ENCODE measurements around the gene U2AF2.
"Not testable (repeated sequence)": the region's sequence is repeated elsewhere in the genome, so short reads cannot be mapped to it uniquely, and the experiment has no call there.

Gene U2AF2

DNA sequence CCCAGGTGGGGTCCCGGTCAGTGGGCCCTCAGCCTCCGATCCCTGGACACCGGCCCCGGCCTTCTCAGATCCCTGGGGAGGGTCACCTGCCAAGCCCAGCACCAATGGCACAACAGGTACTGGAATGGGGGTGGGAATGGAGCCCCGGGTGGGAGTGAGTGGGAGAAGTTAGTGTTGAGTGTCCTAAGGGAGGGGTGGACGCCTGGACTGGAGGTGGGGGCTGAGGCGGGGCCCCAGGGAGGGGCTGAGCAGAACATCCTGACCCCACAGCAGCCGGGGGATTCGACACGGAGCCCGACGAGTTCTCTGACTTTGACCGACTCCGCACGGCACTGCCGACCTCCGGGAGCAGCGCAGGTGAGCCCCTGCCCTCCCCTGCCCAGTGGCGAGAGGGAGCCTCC, 37.8 kb downstream of the U2AF2 start:
- no peak for DNase-seq

DNA sequence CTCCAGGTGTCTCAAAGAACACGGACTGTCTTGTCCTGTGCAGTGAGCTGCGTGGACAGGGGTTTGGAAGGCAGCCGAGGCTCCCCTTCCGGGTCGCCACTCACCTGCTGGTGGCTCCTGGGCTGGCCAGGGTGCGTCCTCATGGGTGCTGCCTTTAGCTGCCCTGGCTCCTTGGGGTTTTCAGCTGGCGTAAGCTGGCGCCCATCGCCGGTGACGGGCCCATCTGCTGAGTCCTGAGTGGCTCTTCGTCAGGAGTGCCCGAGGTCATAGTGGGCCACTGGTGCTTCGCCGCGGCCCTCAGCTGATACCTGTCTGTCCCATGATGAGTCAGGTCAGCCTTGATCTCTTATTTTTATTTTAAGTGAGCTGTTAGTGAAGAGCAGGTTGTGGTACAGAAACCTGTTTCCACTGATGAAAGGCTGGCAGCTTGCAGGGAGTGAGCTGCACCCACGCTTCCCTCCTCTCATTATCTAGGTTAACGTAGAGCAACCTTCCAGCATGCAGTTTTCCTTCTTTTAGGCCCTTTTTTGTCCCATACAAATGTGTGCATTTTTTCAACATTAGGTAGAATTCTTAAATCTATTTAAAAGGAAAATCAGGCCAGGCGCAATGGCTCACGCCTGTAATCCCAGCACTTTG, 38.6 kb downstream of the U2AF2 start:
- no peak for DNase-seq

DNA sequence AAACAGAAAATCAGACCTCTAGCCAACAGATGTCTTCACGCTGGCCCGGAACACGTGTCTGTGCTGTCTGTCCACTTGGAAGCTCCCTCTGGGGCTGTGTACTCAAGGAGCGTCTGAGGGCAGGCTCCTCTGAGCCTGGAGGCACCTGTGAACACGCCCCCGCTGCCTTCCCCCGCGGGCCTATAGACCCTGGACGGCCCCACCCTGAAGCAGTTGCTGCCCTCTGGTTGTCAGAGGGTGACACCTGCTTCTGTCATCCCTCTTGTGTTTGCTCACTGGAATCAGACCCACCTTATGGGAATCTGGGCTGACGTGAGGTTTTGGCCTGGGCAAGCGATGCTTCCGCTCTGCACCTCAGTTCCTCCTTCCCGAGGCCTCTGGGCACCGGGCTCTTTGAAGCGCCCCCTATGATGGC, 39.4 kb downstream of the U2AF2 start:
- DNase-seq = no peak

DNA sequence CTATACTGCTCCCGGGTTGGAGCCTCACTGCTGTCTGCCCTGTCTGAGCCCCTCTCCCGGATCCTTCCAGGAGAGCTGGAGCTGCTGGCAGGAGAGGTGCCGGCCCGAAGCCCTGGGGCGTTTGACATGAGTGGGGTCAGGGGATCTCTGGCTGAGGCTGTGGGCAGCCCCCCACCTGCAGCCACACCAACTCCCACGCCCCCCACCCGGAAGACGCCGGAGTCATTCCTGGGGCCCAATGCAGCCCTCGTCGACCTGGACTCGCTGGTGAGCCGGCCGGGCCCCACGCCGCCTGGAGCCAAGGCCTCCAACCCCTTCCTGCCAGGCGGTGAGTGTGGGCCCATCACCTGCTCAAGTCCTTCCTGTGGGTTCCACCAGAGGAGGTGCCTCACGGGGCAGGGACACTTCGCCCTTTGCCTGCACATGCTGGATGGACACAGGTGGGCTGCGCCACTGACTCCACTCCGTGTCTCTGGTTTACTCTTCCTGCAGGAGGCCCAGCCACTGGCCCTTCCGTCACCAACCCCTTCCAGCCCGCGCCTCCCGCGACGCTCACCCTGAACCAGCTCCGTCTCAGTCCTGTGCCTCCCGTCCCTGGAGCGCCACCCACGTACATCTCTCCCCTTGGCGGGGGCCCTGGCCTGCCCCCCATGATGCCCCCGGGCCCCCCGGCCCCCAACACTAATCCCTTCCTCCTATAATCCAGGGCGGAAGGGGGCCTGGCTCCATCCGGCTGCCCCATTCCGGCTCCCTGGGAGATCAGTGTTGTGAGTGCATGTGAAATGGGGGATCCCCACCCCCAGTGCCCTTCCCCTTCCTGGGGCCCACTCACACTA, 40.0 kb downstream of the U2AF2 start:
- no peak for DNase-seq

DNA sequence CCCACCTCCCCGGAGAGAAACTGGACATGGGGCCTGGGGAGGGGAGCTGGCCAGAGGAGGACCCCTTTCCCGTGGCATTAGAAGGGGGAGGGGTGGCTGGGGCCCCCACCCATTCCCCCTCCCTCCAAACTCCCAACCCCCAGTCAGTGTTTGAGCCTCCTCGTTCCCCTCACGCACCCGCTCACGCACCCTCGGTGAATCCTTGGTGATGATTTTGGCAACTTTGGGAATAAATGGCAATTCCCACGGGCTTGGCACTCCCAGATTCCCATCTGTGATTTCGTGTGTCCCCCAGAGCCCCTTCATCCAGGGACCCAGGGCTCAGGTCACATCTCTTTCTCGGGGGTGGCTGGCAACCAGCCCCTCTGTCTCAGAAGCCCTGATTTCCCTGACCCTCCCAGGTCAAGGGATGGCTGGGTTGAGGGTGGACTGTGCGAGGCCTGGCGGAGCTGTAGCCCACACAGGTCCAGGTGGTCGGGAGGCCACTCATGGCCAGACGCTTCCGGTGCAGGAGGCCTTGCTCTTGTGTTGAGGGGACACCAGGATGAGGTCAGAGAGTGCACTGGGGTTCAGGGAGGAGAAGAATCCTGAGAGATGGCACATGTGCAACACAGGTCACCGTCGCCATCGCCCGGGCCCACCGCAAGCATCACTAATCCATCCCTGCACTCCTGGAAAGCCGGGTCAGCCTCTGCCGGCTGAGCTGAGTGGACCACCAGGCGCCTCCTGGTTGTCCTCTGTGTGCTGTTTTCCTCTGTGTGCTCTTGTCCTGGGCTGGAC, 40.9 kb downstream of the U2AF2 start:
- no peak for DNase-seq

DNA sequence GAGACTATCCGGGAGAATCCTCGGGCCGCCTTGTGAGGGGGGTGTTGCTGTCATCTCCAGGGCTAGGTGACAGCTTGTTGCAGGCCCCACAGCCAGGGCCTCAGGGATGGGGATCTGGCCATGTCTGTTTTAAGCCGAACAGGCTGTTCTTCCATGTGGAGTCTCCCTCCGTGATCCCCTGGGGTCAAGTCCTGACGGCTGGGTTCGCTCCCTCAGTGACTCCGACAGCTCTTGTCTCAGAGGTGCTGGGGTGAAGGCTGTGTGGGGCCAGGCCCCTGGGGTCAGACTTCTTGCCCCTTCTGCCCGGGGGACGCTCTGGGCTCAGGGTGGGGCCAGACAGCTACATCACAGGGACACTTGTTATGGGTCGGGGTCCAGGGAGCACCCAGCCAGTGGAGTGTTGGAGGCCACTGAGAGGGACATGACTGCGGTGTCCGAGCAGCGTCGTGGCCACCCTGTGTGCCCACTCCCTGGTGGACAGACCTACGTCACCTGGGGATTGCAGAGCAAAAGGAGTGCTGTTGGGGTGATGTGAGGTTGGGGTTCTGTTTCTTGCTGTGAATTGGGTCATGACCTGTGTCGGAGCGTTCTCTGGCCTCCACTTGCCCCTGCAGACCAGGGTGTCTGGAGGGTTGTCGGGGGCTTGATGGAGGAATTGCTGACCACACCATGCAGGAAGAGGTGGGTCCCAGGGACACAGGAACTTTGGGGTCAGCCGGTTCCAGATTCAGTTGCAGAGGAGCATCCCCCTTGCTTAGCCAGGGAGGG, 41.6 kb downstream of the U2AF2 start:
- DNase-seq = no peak

DNA sequence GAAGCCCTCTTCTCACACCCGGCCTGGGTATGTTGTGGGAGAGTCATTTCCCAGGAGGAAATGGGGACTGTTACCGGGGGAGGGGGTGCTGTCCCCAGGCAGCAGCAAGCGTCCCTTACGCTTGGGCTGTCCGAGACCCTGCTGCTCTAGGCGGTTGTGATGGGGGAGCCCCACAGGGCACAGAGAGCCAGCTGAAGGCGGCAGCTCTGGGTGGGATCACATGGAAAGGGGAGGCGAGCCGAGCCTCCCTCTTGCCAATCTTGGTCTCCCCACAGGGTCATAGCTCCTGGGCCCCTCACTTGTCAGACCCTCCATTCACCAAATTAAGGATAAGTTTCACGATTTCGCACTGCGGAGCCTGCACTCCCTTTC, 42.2 kb downstream of the U2AF2 start:
- DNase-seq = no peak

DNA sequence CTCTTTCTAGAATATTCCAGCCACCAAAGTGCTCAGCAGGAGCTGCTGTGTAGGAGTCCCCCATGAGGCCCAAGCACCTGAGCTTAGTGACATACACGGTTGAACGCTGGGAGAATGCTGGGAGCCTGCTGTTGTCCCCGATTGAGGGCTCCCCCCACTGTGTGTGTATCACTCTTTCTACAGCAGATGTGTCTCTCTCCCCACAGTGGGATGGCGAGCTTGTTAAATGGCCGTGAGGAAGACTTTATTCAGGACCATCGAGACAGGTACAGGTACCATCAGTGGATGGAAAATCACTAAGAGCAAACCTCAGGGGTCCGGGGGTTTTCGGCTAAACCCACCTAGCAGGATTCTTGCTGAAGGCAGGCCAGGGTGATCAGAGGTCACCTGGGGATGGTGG, 42.9 kb downstream of the U2AF2 start:
- DNase-seq = no peak

DNA sequence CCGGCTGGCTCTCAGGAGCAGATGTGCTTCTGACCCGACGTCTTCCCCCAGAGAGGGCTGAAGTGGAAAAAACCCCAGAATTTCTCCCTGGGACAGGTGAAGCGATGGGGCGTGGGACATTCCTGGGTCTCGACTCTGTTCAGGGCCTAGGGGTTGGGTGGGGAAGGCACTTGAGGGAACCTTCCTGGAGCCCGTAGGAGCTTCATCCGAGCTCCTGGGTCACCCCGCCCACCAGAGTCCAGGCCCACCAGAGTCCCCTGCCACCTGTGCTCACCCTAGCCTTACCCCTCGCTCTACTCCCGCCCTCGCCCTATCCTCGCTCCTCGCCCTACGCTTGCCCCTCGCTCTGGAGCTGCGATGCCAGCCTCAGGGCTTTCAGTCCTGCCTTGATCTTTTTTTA, 43.4 kb downstream of the U2AF2 start:
- DNase-seq = no peak

DNA sequence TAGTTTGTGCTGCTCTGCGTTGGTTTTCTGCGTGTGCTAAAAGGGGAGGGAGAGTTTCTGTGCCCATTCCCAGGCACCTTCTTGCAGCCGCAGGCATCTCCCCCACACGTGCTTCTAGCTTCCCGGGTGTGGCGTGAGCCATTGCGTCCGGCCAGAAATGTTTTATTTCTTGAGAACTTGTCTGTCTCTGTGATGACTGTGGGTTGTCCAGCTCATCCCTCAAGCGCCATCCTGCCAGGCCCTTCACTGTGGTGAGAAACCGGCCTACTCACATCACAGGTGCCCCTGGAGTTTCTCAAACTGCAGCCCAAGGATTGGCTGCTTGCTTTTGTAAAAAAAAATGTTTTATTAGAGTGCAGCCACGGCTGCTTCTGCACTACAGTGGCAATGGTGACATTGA, 44.4 kb downstream of the U2AF2 start:
- no peak for DNase-seq

DNA sequence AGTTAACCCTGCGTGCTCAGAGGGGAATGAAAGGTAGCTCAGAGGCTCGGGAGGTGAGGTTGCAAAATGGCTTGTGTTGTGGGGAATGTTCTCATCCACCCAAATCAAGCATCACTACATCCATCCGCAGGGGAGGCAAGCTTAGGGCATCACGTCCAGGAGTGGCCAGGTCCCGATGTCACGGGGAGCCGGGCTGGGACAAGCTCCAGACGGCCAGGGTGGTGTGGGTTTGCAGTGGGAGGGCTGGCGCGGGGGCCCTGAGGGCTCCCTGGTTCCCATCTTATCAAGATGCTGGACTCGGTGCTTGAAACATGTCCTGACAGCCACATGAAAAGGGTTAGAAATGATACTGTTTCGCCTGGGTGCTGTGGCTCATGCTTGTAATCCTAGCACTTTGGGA, 46.0 kb downstream of the U2AF2 start:
- no peak for DNase-seq

DNA sequence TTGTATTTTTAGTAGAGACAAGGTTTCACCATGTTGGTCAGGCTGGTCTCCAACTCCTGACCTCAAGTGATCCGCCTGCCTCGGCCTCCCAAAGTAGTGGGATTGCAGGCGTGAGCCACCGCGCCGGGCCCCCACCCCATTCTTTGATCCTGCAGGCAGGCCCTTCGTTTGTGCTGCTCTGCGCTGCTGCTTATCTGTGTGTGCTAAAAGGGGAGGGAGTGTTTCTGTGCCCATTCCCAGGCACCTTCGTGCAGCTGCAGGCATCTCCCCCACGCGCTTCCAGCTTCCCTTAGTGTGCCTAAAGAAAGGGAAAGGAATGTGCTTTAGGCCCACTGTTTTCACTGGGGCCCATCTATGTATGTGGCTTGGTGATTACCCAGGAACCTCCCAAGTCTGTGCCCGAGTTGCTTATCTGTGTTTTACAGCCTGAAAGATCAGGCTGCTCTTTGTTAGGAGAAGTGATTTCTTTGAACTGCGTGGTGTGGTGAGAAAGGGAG, 47.3 kb downstream of the U2AF2 start:
- no peak for DNase-seq

DNA sequence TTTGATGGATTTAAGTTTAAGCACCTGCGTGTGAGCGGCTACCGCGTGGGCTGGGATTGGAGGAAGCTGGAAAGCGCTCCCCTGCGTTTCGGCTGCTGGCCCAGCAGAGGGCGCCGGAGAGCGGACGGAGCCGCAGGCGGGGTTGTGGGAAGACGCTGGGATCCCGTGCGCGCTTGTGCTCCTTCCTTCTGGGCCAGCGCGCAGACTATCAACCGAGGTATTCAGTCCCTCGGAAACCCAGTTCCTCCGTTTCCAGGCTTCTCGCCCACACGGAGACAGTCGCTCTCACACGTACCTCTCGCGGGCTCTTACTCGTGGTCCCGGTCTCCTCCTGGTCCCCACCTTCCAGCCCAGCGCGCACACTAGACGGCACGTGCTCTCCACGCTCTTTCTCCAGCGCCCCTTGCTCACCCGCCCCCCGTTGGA, 49.0 kb downstream of the U2AF2 start:
- DNase-seq = no peak

DNA sequence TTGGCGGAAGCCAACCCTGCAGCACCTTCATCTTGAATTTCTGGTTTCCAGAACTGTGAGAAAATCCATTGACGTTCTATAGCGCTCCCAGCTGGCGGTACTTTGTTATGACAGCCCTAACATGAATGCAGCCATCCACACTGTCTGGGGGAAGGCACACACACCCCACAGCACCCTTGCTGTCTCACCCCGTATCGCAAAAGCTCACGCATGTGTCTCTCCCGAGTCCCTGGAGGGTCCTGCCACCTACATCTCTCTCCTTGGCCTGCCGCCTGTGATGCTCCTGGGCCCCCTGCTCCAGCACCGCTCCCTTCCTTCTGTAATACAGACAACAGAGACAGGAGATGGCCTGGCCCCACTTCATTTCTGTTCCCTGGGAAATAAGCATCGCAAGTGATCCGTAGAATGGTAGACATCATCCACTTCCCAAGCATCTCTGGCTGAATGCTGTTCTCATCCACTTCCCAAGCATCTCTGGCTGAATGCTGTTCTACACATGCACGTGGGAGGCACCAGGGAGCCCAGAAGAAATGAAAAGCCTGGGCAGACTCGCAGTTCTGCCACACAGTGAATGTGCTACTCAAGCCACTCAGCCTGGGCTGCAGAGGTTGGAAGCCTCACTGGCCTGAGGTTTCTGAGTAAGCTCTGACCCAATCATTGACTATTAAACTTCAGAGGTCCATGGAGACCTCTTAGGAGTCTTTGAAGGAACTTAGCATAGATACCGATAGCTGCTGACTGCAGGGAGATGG, 49.8 kb downstream of the U2AF2 start:
- DNase-seq = no peak

DNA sequence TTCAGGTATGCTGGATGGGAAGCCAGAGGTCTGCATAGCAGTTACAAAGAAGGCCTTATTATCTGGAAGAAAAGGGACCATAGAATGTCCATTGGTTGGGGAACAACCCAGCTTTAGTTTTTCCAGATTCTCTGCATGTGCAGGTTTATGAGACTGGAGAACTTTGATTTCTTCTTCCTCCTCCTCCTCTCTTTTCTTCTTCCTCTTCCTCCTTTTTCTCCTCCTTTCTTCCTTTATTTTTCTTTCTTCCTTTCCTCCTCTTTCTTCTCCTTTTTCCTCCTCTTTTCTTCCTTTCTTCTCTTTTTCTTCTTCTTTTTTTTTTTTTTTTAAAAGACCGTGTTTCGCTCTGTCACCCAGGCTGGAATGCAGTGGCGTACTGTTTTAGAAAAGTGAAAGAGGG, 51.1 kb downstream of the U2AF2 start:
- no peak for DNase-seq

DNA sequence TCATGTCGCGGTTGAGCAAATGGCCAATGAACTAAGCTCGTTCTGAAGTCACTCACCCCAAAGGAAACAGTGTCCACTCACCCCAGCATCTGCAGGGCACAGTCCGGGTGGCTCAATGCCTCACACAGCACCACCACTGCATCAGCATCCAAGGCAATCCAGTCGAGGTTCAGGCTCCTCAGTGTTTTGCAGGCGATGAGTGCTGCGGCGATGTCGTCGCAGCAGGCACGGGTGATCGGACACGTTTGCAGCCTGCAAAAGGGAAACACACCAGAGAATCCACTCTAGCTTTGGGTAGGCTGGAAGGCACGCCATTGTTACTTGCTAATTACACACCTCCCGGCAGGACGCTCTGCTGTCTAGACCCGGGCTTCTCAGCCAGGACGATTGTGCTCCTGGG, 56.9 kb downstream of the U2AF2 start:
- DNase-seq = no peak

DNA sequence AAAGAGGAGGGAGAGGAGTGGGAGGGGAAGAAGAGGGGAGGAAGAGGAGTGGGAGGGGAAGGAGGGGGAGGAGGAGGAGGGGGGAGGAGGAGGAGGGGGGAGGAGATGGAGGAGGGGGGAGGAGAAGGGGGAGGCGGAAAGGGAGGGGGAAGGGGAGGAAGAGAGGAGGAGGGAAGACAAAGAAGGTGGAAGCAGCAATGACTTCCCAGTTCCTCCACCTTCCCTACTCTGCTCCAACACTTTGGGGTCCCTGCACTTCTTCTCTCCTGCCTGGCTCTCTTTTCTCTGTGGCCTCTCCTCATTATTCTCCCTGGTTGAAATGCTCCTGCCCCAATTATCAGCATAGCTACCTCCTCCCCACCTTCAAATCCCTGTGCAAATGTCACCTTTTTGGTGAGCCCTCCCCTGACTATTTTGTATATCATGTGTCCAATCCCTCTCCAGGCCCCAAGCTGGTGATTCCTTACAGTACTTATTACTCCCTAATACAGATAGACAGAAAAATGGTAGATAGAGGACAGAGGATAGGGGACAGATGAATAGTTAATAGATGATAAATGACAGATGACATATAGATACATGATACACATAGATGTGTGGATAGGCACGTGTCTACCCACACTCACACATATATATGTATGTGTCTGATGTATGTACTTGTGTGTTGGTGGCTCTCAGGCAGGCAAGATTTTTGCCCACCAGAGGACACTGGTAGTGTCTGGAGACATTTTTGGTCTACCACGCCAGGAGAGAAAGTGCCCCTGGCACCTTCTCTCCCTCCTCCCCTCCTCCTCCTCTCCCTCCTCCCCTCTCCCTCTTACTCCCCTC, 58.2 kb downstream of the U2AF2 start:
- DNase-seq = no peak

DNA sequence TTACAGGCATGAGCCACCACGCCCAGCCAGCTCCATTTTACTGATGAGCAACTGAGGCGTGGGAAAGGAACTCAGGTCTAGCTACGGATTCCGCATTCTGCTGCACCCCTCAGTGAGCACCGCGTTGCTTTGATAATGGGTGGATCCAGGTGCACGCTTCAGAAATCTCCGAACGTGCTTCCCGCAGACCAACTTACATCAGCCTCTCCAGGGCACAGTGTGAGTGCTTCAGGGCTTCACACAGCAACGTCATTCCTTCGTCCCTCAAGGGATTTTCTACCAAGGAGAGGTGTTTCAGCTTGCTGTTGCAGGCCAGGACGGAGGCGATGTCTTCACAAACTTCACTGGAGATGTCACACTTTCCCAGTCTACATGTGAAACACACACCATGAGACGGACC, 61.7 kb downstream of the U2AF2 start:
- no peak for DNase-seq

DNA sequence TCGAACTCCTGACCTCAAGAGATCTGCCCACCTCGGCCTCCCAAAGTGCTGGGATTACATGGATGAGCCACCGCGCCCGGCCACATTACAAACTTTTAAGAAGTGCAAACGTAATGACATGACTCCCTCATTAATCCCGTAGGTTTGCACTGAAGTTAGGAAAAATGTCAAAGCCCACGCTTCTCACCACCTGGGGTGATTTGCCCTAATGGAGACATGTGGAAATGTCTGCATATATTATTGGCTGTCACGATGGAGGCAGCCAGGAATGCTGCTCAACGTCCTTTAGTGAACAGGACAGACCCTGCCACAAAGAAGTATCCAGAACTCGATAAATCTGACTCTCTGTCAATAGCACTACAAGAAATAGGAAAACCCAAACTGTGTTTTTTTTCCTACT, 62.4 kb downstream of the U2AF2 start:
- no peak for DNase-seq

DNA sequence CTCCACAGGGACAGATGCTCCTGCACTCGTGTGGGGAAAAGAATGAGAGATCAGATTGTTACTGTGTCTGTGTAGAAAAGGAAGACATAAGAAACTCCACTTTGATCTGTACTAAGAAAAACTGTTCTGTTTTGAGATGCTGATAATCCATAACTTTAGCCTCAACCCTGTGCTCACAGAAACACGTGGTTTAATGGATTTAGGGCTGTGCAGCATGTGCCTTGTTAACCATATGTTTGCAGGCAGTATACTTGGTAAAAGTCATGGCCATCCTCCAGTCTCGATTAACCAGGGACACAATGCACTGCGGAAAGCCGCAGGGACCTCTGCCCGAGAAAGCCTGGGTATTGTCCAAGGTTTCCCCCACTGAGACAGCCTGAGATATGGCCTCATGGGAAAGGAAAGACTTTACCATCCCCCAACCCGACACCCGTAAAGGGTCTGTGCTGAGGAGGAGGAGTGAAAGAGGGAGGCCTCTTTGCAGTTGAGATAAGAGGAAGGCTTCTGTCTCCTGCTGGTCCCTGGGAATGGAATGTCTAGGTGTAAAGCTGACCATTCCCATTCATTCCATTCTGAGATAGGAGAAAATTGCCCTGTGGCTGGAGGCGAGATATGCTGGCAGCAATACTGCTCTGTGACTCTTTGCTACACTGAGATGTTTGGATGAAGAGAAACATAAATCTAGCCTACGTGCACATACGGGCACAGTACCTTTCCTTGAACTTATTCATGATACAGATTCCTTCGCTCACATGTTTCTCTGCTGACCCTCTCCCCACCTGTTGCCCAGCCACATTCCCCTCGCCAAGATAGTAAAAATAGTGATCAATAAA, 63.3 kb downstream of the U2AF2 start:
- not testable (repeated sequence) for DNase-seq

Measured in NCI-H1092 (cell line).